ENCODE results near the gene PPP2R2C.

GRCh38 chr4:6426571-6427438, 45.6 kb downstream of the PPP2R2C start:
- TF ChIP-seq POLR2A (IDR thresholded peaks at IDR 0.05), result no peak
- TF ChIP-seq CTCF (IDR thresholded peaks at IDR 0.05), result no peak

Measured in body of pancreas (tissue), 4 donors.